Endothelial cell (in vitro differentiated cells): ENCODE data around the gene ALOX5. TPM values are rescaled to one million over a fixed set of nuclear protein-coding genes. Genes with fewer than 3 reads are reported as not detected.

ENCODE experiments used
- DNase-seq: peaks from one replicate; pipeline ENCODE4 v3.0.0; 2021; ENCODE audit warnings: low spot score
- H3K27ac Mint-ChIP-seq: one replicate; pipeline ENCODE4 v1.8.0; 2021; ENCODE audit warnings: mixed read lengths, inconsistent platforms; ENCODE audit not compliant: unreplicated experiment
- H3K27me3 Mint-ChIP-seq: one replicate; pipeline ENCODE4 v1.8.0; 2021; ENCODE audit warnings: mild to moderate bottlenecking, moderate library complexity, mixed read lengths, inconsistent platforms; ENCODE audit not compliant: unreplicated experiment
- H3K36me3 Mint-ChIP-seq: one replicate; pipeline ENCODE4 v1.8.0; 2021; ENCODE audit warnings: mild to moderate bottlenecking, low read depth, mixed read lengths, inconsistent platforms; ENCODE audit not compliant: unreplicated experiment
- H3K4me1 Mint-ChIP-seq: one replicate; pipeline ENCODE4 v1.8.0; 2021; ENCODE audit warnings: mild to moderate bottlenecking, mixed read lengths, inconsistent platforms; ENCODE audit not compliant: unreplicated experiment
- H3K4me3 Mint-ChIP-seq: one replicate; pipeline ENCODE4 v1.8.0; 2021; ENCODE audit warnings: mild to moderate bottlenecking, mixed read lengths, inconsistent platforms; ENCODE audit not compliant: unreplicated experiment
- H3K9me3 Mint-ChIP-seq: one replicate; pipeline ENCODE4 v1.8.0; 2021; ENCODE audit warnings: mixed read lengths, inconsistent platforms; ENCODE audit not compliant: unreplicated experiment
- total RNA-seq: library from RNA; stranded (reverse); fragmentation: NEBNext Ultra II Directional; extraction: Animal tissue kit (Norgen Biotek cat#: 25700); gene quantifications from one replicate; pipeline ENCODE4 v1.2.1, GENCODE V29; 2021; ENCODE audit not compliant: unreplicated experiment
- TF ChIP-seq, protein P1 (sequence below): fragments of 200-600 bp; sonication (generic); IDR thresholded peaks from one replicate; pipeline ENCODE4 v1.5.0; 2021; ENCODE audit warnings: antibody characterized with exemption; ENCODE audit not compliant: unreplicated experiment

ALOX5 gene
- total RNA-seq, 1 donor from 2014 or later = 0.18 TPM

DNA sequence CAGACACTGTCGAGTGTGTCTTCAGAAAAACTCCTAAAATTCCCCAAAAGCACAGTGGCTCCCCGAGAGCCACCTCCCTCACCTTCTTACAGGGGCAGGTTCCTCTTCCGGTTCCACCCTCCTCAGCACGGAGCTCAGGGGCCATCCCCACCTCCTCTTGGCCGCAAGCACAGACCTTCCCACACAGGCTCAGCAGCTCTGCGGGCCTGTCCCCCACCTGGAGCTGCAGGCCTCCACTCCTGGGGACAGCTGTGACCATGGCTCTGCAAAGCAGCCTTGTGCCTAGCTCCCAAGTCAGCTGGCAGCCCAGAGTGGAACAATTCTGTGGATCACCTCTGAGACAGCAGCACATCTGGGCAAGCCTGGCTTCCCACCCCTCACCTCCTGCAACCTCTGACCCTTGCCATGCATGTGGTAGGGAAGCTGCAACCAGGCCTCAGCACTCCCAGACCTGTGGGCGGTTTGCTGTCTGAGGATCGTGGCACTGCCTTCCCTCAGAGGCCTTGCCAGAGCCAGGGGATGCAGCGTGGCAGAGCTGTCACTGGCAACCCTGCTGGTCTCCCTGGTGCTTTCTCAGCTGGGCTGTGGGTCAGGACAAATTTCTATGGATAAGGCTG lies 79.7 kb downstream of the ALOX5 start:
- H3K36me3 Mint-ChIP-seq = peaks cover 33% of the 10 kb centered on the region
- peaks cover 4% of the 10 kb centered on the region for H3K27me3 Mint-ChIP-seq
- no peaks in the 10 kb centered on the region for H3K9me3 Mint-ChIP-seq
- H3K4me1 Mint-ChIP-seq = peaks cover 5% of the 10 kb centered on the region
- no peak overlapping the region for H3K27ac Mint-ChIP-seq
- no peak for DNase-seq
- TF ChIP-seq, protein P1, sequence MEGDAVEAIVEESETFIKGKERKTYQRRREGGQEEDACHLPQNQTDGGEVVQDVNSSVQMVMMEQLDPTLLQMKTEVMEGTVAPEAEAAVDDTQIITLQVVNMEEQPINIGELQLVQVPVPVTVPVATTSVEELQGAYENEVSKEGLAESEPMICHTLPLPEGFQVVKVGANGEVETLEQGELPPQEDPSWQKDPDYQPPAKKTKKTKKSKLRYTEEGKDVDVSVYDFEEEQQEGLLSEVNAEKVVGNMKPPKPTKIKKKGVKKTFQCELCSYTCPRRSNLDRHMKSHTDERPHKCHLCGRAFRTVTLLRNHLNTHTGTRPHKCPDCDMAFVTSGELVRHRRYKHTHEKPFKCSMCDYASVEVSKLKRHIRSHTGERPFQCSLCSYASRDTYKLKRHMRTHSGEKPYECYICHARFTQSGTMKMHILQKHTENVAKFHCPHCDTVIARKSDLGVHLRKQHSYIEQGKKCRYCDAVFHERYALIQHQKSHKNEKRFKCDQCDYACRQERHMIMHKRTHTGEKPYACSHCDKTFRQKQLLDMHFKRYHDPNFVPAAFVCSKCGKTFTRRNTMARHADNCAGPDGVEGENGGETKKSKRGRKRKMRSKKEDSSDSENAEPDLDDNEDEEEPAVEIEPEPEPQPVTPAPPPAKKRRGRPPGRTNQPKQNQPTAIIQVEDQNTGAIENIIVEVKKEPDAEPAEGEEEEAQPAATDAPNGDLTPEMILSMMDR = no peak
- H3K4me3 Mint-ChIP-seq = no peak overlapping the region

DNA sequence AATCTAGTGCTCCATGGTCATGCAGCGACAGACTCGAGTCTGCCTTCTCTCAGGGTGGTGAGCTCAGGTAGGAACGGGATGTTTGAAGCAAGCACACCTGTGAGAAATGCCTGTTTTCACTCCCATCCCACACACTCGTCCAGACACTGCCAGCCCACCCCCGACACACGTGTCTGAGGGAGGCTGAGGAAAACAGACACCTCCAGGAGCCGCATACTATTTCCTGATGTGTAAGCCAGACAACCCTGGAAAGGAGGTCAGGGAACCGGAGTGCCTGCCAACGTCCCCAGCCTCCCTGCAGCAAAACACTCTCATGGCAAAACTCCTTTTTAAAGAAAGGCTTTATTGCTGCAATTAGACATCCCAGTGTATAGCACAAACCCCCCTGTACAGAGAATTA lies 80.2 kb downstream of the ALOX5 start:
- peaks cover 4% of the 10 kb centered on the region for H3K27me3 Mint-ChIP-seq
- TF ChIP-seq, protein P1 = no peak
- H3K4me1 Mint-ChIP-seq = peaks cover 5% of the 10 kb centered on the region
- no peak for DNase-seq
- H3K9me3 Mint-ChIP-seq = no peaks in the 10 kb centered on the region
- no peak overlapping the region for H3K4me3 Mint-ChIP-seq
- H3K36me3 Mint-ChIP-seq = peaks cover 33% of the 10 kb centered on the region
- no peak overlapping the region for H3K27ac Mint-ChIP-seq

DNA sequence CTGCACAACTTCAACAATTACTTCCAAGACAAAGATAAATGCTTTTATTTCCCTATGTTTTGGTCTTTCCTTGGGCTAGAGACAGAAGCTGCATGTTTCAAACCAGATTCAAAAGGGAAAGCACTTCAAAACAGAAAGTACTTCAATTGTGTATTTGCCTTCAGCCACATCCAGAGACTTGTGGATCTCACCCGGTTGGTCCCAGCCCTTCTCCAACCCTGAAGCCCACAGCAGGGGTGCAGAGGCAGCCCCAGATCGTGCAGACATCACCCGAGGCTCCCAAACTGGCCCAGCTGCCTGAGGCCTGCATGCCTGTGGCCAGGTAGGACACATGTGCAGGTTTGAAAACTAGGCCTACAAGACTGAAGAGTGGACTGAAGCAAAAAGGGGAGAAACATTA lies 80.8 kb downstream of the ALOX5 start:
- no peak overlapping the region for H3K27ac Mint-ChIP-seq

DNA sequence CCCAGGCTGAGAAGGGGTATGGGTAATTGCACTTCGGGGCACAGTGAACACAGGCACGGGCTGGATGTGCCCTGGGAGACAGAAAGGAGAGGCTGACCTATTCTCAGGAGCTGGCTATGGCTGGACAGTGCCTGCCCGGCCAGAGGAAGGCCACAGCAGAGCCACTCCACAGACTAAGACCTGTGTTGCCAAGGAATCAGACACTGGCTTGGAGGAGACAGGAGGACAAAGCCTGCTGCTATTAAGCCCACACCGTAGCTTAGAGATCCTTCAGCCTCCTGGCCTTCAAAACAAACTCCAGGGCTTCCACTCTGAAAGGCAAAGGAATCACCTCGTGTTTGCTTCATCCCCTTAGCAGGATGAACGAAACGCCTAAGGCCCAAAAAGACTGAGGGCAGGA lies 82.2 kb downstream of the ALOX5 start:
- no peak overlapping the region for H3K27ac Mint-ChIP-seq
- TF ChIP-seq, protein P1 = no peak
- H3K27me3 Mint-ChIP-seq = peaks cover 4% of the 10 kb centered on the region
- no peaks in the 10 kb centered on the region for H3K9me3 Mint-ChIP-seq
- H3K4me3 Mint-ChIP-seq = no peak overlapping the region
- peaks cover 5% of the 10 kb centered on the region for H3K4me1 Mint-ChIP-seq
- DNase-seq = no peak
- H3K36me3 Mint-ChIP-seq = peaks cover 38% of the 10 kb centered on the region

More for the DNA sequence above, 80.8 kb downstream of the ALOX5 start:
- H3K27me3 Mint-ChIP-seq = peaks cover 4% of the 10 kb centered on the region
- no peak overlapping the region for H3K4me3 Mint-ChIP-seq
- H3K9me3 Mint-ChIP-seq = no peaks in the 10 kb centered on the region
- TF ChIP-seq, protein P1 = no peak
- DNase-seq = no peak
- peaks cover 33% of the 10 kb centered on the region for H3K36me3 Mint-ChIP-seq
- H3K4me1 Mint-ChIP-seq = peaks cover 5% of the 10 kb centered on the region

DNA sequence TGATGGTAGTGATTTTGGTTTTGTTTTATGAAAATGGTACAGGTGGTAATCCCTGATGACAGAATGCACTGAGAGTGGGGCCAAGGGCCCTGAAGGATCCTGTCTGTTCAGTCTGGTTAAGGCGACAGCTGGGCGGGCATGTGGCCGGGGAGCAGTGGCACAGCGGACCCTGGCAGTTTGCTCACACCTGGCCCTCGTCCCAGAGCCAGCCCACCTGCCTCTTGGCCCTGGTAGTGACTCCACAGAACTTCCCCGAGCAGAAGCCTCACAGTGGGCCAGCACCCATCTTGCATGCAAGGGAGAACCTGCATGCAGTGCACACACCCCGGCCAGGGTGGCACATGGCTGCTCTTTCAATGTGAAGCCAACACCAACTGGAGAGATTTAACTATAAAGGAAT lies 82.8 kb downstream of the ALOX5 start:
- Mint-ChIP-seq H3K36me3 (peaks cover 40% of the 10 kb centered on the region), H3K9me3 (no peaks in the 10 kb centered on the region), H3K27me3 (peaks cover 4% of the 10 kb centered on the region), H3K4me3 (no peak overlapping the region), H3K4me1 (peaks cover 5% of the 10 kb centered on the region), H3K27ac (no peak overlapping the region)
- TF ChIP-seq, protein P1 = no peak
- no peak for DNase-seq
